B cell (primary cell): Measurements from ENCODE around the gene EHD1. TPM values are rescaled to one million over a fixed set of nuclear protein-coding genes. Genes with fewer than 3 reads are reported as not detected.

Source experiments
- ATAC-seq: fragments of 200-7000 bp; cut with Tn5 transposase; one replicate; pipeline ENCODE4 v1.10.0; 2021; ENCODE audit warnings: low read depth, mild to moderate bottlenecking, moderate number of reproducible peaks, moderate library complexity
- CTCF ChIA-PET: fragments of 350-600 bp; sonication (Branson Sonifier 250); formaldehyde crosslinking; loops from one replicate; lab custom pipeline; 2021; ENCODE audit warnings: antibody characterized with exemption, inconsistent platforms; lab: Charles Lee
- POLR2A ChIA-PET: fragments of 350-600 bp; sonication (Branson Sonifier 250); formaldehyde crosslinking; loops from one replicate; lab custom pipeline; 2021; ENCODE audit warnings: antibody characterized with exemption; lab: Charles Lee
- DNase-seq: peaks from one replicate; pipeline ENCODE4 v3.0.0; 2013
- H2AFZ ChIP-seq: 2 replicates; pipeline ENCODE4 v1.6.1; 2012; ENCODE audit warnings: mild to moderate bottlenecking, low read depth, low read length; ENCODE audit not compliant: insufficient read depth, poor library complexity, severe bottlenecking
- H3K27ac ChIP-seq, 2 donors: 1 replicate in 1 of 2; 2 replicates in 1 of 2; pipeline ENCODE4 v1.5.1; 2012 to 2013; ENCODE audit warnings: low read length in 2 of 2, mild to moderate bottlenecking in 2 of 2, moderate library complexity in 1 of 2
- H3K27me3 ChIP-seq, 4 experiments: fragments of 200-600 bp in 1 of 4; sonication (generic) in 1 of 4; replicated peaks in 1 of 4; 1 replicate in 2 of 4; 2 replicates in 2 of 4; pipeline versions ENCODE4 v1.6.1 to v1.7.0; 2013 to 2016; ENCODE audit warnings: low read length in 3 of 4, mild to moderate bottlenecking in 2 of 4, mixed read lengths in 1 of 4, moderate library complexity in 1 of 4; ENCODE audit not compliant: insufficient read depth in 4 of 4, control insufficient read depth in 3 of 4; ENCODE audit errors: control extremely low read depth in 1 of 4
- H3K36me3 ChIP-seq, 2 experiments: replicated peaks in 1 of 2; 1 replicate in 1 of 2; 2 replicates in 1 of 2; pipeline versions ENCODE4 v1.6.1 to v1.7.1; 2013; ENCODE audit warnings: low read length in 1 of 2; ENCODE audit not compliant: insufficient read depth in 2 of 2, control insufficient read depth in 1 of 2; ENCODE audit errors: control extremely low read depth in 1 of 2, extremely low read depth in 1 of 2
- H3K4me1 ChIP-seq, 2 donors: fragments of 200-600 bp in 1 of 2; sonication (generic) in 1 of 2; 1 replicate in 1 of 2; 2 replicates in 1 of 2; pipeline versions ENCODE4 v1.5.1 to v1.6.1; 2013 to 2017; ENCODE audit warnings: low read length in 2 of 2; ENCODE audit not compliant: control insufficient read depth in 2 of 2, insufficient read depth in 2 of 2
- H3K4me2 ChIP-seq: replicated peaks from 2 replicates; pipeline ENCODE3; 2012; ENCODE audit warnings: mild to moderate bottlenecking, low read depth, low read length; ENCODE audit not compliant: poor library complexity, severe bottlenecking
- H3K4me3 ChIP-seq, 5 experiments: fragments of 200-600 bp in 1 of 5; sonication (generic) in 1 of 5; 1 replicate in 3 of 5; 2 replicates in 2 of 5; pipeline versions ENCODE4 v1.5.1 to v1.7.0; 2011 to 2016; ENCODE audit warnings: low read length in 4 of 5, mild to moderate bottlenecking in 4 of 5, low read depth in 2 of 5, control low read depth in 1 of 5, moderate library complexity in 1 of 5; ENCODE audit not compliant: insufficient read depth in 1 of 5; ENCODE audit errors: control extremely low read depth in 1 of 5, extremely low read depth in 1 of 5
- H3K79me2 ChIP-seq: fragments of 200-600 bp; sonication (generic); one replicate; pipeline ENCODE4 v1.6.0; 2016; ENCODE audit warnings: low read length; ENCODE audit not compliant: control insufficient read depth, insufficient read depth
- H3K9ac ChIP-seq: fragments of 200-600 bp; sonication (generic); 2 replicates; pipeline ENCODE4 v1.6.1; 2017; ENCODE audit warnings: mild to moderate bottlenecking, low read length, moderate library complexity
- H3K9me3 ChIP-seq, 3 donors: one replicate each; pipeline versions ENCODE4 v1.6.1 to v1.7.1; 2013; ENCODE audit warnings: low read length in 2 of 3; ENCODE audit not compliant: control insufficient read depth in 2 of 3, insufficient read depth in 1 of 3; ENCODE audit errors: control extremely low read depth in 1 of 3
- H4K20me1 ChIP-seq: 2 replicates; pipeline ENCODE4 v1.6.0; 2012; ENCODE audit warnings: mild to moderate bottlenecking, low read length; ENCODE audit not compliant: insufficient read depth, control insufficient read depth, poor library complexity, severe bottlenecking
- H3K27ac Mint-ChIP-seq: one replicate; pipeline ENCODE4 v1.8.0; 2021; ENCODE audit warnings: mixed read lengths
- H3K27me3 Mint-ChIP-seq: one replicate; pipeline ENCODE4 v1.8.0; 2021; ENCODE audit warnings: mixed read lengths
- H3K4me1 Mint-ChIP-seq: one replicate; pipeline ENCODE4 v1.8.0; 2021; ENCODE audit warnings: mixed read lengths
- H3K4me3 Mint-ChIP-seq: one replicate; pipeline ENCODE4 v1.8.0; 2021; ENCODE audit warnings: mixed read lengths
- H3K9me3 Mint-ChIP-seq: one replicate; pipeline ENCODE4 v1.8.0; 2022; ENCODE audit warnings: mixed read lengths; ENCODE audit not compliant: insufficient read depth
- CTCF ChIP-seq: fragments of 200-600 bp; IDR thresholded peaks from one replicate; pipeline ENCODE4 v1.8.0; 2022; ENCODE audit warnings: antibody characterized with exemption, mild to moderate bottlenecking
- EZH2 ChIP-seq: IDR thresholded peaks from 2 replicates; pipeline ENCODE4 v1.6.1; 2012; ENCODE audit warnings: borderline replicate concordance, low read depth, mild to moderate bottlenecking, moderate library complexity, low read length; ENCODE audit not compliant: insufficient read depth, poor library complexity, severe bottlenecking
- WGBS: methylation state at CpG from one replicate; pipeline ENCODE4 v1.1.5; 2013; ENCODE audit warnings: missing lambda C conversion rate; ENCODE audit not compliant: insufficient coverage; 5-methylcytosine and 5-hydroxymethylcytosine counted together
- intact Hi-C: fragments of 100-400 bp; cut with micrococcal nuclease; formaldehyde crosslinking; loops from one replicate; pipeline ENCODE4 v1.10.0; 2022
- polyA plus RNA-seq: library from polyadenylated mRNA; depleted of rRNA; stranded (reverse); fragments of >200 nt; gene quantifications from 2 replicates; pipeline ENCODE4 v1.2.3, GENCODE V29; 2012
- total RNA-seq, 2 donors: library from RNA; stranded (reverse); fragments of 120-200 nt in 1 of 2; gene quantifications; 1 replicate in 1 of 2; 2 replicates in 1 of 2; pipeline versions ENCODE4 v1.2.3 to v1.2.4, GENCODE V29; 2013 to 2022

Gene EHD1
- total and polyA plus RNA-seq, 2 donors (not counting 1 experiment from before 2014, with no cell fraction given), result 208 to 280 TPM

- Mint-ChIP-seq H3K27ac (peak overlapping the region; percentile 79), H3K4me3 (peak overlapping the region; percentile 26), H3K4me1 (peaks cover 85% of the 10 kb centered on the region), H3K27me3 (no peaks in the 10 kb centered on the region), H3K9me3 (no peaks in the 10 kb centered on the region)
- peak overlapping the region; percentile 40 for H3K4me2 ChIP-seq
- H3K27me3 ChIP-seq, result no peaks in the 10 kb centered on the region
- H3K4me3 ChIP-seq, result no peak overlapping the region
- peaks cover 0 to 4% (median 0%) of the 10 kb centered on the region in 3 donors for H3K9me3 ChIP-seq
- CTCF ChIA-PET, result interaction anchor here (1.5 to 29.2 kb wide), 4 partner anchors 6 to 58 kb away, joined by 3 to 1254 read pairs (median 343); partner anchors contain the start of genes CDC42BPG and EHD1
- H3K4me1 ChIP-seq, result peaks cover 97 to 100% of the 10 kb centered on the region in 2 donors
- intact Hi-C loops, result no loop called here
- ATAC-seq (no peak), DNase-seq (no peak)
- no peak for TF ChIP-seq EZH2
- TF ChIP-seq CTCF, result no peak
- H3K27ac ChIP-seq, result peak overlapping the region; percentile 2 to 86
- peaks cover 0 to 62% of the 10 kb centered on the region in 2 experiments for H3K36me3 ChIP-seq
- H3K9ac ChIP-seq, result no peak overlapping the region
- H3K79me2 ChIP-seq, result peaks cover 93% of the 10 kb centered on the region
- WGBS, result 98% methylated on average over 3 of the region's 6 CpGs
- POLR2A ChIA-PET, result interaction anchor here (0.5 to 3.0 kb wide), 5 partner anchors 9 to 77 kb away, joined by 3 to 20 read pairs (median 4); partner anchors contain the start of gene EHD1
- no peak overlapping the region for H2AFZ ChIP-seq
- H4K20me1 ChIP-seq, result peaks cover 19% of the 10 kb centered on the region
Observed at GRCh38 chr11:64857485-64857884, 20.9 kb downstream of the EHD1 start.
